Measurements from ENCODE around the gene FITM1. TPM values are rescaled to one million over a fixed set of nuclear protein-coding genes. Genes with fewer than 3 reads are reported as not detected.

The FITM1 gene
- polyA plus RNA-seq, 3 donors: 2.1 TPM; not detected in 2

DNA sequence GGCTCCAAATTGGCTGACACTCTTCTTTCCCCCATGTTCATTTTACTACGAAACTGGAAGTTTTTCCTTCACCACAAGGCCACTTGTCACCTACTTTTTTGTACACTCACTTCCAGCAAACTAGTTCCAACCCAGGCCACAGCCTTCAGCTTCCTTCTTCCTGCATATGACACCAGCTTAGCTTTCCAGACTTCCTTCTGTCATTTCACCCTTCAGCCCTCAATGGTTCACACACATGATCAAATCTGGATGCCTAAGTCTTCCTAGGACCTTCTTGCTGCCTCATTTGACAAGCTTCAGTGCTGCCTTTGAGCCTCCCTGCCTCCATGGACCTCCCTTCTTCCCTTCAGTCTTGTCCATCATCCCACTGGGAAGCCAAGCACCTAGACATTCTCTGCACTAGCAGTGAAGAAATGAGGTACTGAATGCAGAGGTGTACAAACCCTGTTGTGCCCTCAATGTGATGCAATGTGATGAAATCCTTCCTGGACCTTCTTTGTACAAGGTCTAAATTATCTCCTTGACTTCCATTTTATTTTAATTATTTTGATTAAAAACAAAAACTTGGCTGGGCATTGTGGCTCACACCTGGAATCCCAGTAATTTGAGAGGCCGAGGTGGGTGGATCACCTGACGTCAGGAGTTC, 37.1 kb downstream of the FITM1 start:
- TF ChIP-seq CTCF (IDR thresholded peaks at IDR 0.05): no peak
- Histone ChIP-seq H2AFZ (ENCODE audit: insufficient read depth, low read depth, low read length, poor library complexity, severe bottlenecking) (no peak overlapping the region), H3K36me3 (replicated peaks in 1 of 2; ENCODE audit: control insufficient read depth in 1 of 2, insufficient read depth in 2 of 2, low read length in 2 of 2) (peaks cover 62 to 71% of the 10 kb centered on the region in 2 donors), H3K27me3 (ENCODE audit: control insufficient read depth in 2 of 2, insufficient read depth in 2 of 2, low read length in 2 of 2) (no peaks in the 10 kb centered on the region), H3K9ac (ENCODE audit: insufficient read depth, low read length, poor library complexity, severe bottlenecking) (no peak overlapping the region), H3K4me2 (replicated peaks; ENCODE audit: extremely low read depth, low read length, poor library complexity, severe bottlenecking) (no peak overlapping the region), H4K20me1 (ENCODE audit: insufficient read depth, low read length) (peaks cover 72% of the 10 kb centered on the region), H3K27ac (ENCODE audit: low read depth in 1 of 2, low read length in 2 of 2) (peak overlapping the region; percentile 26 to 59), H3K4me3 (replicated peaks in 1 of 3; ENCODE audit: low read depth in 2 of 3, low read length in 3 of 3) (no peak overlapping the region), H3K9me3 (replicated peaks in 1 of 2; ENCODE audit: control insufficient read depth in 1 of 2, insufficient read depth in 1 of 2, low read length in 2 of 2) (no peaks in the 10 kb centered on the region), H3K4me1 (ENCODE audit: control insufficient read depth in 1 of 2, insufficient read depth in 2 of 2, low read length in 2 of 2) (peaks cover 58 to 81% of the 10 kb centered on the region in 2 donors), H3K79me2 (ENCODE audit: insufficient read depth, low read length) (peaks cover 23% of the 10 kb centered on the region)
- intact Hi-C loops (cut with micrococcal nuclease): no loop called here
- H3K36me3 Mint-ChIP-seq: peaks cover 74 to 81% of the 10 kb centered on the region in 2 donors
- H3K27ac Mint-ChIP-seq: peak overlapping the region; percentile 8 to 81 (median 71)
- H3K27me3 Mint-ChIP-seq (ENCODE audit: low read depth in 3 of 3): peaks cover 6 to 17% (median 16%) of the 10 kb centered on the region in 3 donors
- no peak overlapping the region for H3K4me3 Mint-ChIP-seq
- WGBS (ENCODE audit: insufficient coverage): 69% methylated on average over 3 of the region's 3 CpGs
- peaks cover 0 to 2% (median 0%) of the 10 kb centered on the region in 7 donors for H3K9me3 Mint-ChIP-seq
- H3K4me1 Mint-ChIP-seq: peaks cover 76% of the 10 kb centered on the region
- peak; percentile 23 to 35 (median 29) for DNase-seq

DNA sequence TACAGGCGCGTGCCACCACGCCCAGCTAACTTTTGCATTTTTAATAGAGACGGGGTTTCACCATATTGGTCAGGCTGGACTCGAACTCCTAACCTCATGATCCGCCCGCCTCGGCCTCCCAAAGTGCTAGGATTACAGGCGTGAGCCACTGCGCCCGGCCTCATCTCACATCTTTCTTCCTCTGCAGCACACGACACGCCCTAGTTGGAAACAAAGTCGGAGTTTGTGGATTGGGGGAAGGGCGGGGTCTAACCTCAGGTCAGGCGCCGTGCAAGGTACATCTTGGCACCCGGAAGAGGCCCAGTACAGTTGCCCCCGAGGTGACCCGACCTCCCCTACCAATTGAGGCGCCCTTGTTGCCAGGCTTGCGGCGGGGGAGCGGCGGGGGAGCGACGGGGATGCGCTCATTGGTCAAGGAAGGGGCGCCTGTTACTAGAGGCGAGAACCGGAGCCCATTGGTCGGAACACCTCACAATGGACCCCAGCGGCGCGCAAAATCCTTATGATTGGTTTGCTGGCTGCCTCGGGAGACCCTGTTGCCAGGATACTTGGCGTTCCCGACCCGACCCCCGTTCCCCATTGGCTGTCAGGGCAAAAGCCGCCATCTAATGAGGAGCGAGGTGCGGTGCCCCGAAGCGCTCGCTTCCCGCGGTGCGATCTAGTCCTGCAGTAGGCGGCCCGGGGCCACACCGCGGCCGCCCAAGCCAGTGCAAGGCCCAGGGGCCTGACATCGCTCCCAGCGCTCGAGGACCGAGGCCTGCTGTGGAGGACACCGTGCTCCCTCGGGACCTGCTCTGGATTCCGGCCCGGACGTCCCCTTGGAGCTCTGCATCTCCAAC, 41.2 kb downstream of the FITM1 start, which contains the start of gene REC8:
Gene REC8, plus strand, starts transcription at position 659 of the 839 bp plus-strand sequence. CDS start 473 bp downstream, outside the sequence.
- peaks cover 0 to 2% (median 0%) of the 10 kb centered on the region in 7 donors for H3K9me3 Mint-ChIP-seq
- H3K27me3 Mint-ChIP-seq (ENCODE audit: low read depth in 3 of 3): peaks cover 10 to 19% (median 16%) of the 10 kb centered on the region in 3 donors
- peak; percentile 61 to 68 (median 65) for DNase-seq
- peak within 1 kb of the TSS in 2 of 3 experiments; percentile 11 to 68 for H3K4me3 ChIP-seq (replicated peaks in 1 of 3; ENCODE audit: low read depth in 2 of 3, low read length in 3 of 3)
- no peaks in the 10 kb centered on the region for H3K79me2 ChIP-seq (ENCODE audit: insufficient read depth, low read length)
- H3K4me2 ChIP-seq (replicated peaks; ENCODE audit: extremely low read depth, low read length, poor library complexity, severe bottlenecking): peak within 1 kb of the TSS; percentile 71
- no peaks in the 10 kb centered on the region for H3K27me3 ChIP-seq (ENCODE audit: control insufficient read depth in 2 of 2, insufficient read depth in 2 of 2, low read length in 2 of 2)
- intact Hi-C loops (cut with micrococcal nuclease): no loop called here
- H2AFZ ChIP-seq (ENCODE audit: insufficient read depth, low read depth, low read length, poor library complexity, severe bottlenecking): peak within 1 kb of the TSS; percentile 46
- H3K36me3 ChIP-seq (replicated peaks in 1 of 2; ENCODE audit: control insufficient read depth in 1 of 2, insufficient read depth in 2 of 2, low read length in 2 of 2): peaks cover 33 to 61% of the 10 kb centered on the region in 2 donors
- peak within 1 kb of the TSS; percentile 75 to 86 for H3K4me3 Mint-ChIP-seq
- TF ChIP-seq CTCF (IDR thresholded peaks at IDR 0.05): no peak
- peaks cover 42% of the 10 kb centered on the region for H3K4me1 Mint-ChIP-seq
- no peaks in the 10 kb centered on the region for H3K9me3 ChIP-seq (replicated peaks in 1 of 2; ENCODE audit: control insufficient read depth in 1 of 2, insufficient read depth in 1 of 2, low read length in 2 of 2)
- peak within 1 kb of the TSS in 6 of 7 donors; percentile 45 to 89 (median 78) for H3K27ac Mint-ChIP-seq
- H3K36me3 Mint-ChIP-seq: peaks cover 61 to 79% of the 10 kb centered on the region in 2 donors
- H4K20me1 ChIP-seq (ENCODE audit: insufficient read depth, low read length): peaks cover 40% of the 10 kb centered on the region
- H3K9ac ChIP-seq (ENCODE audit: insufficient read depth, low read length, poor library complexity, severe bottlenecking): peak within 1 kb of the TSS; percentile 17
- WGBS (ENCODE audit: insufficient coverage): 7% methylated on average over 52 of the region's 63 CpGs
- peaks cover 32 to 41% of the 10 kb centered on the region in 2 donors for H3K4me1 ChIP-seq (ENCODE audit: control insufficient read depth in 1 of 2, insufficient read depth in 2 of 2, low read length in 2 of 2)
- no peak within 1 kb of the TSS for H3K27ac ChIP-seq (ENCODE audit: low read depth in 1 of 2, low read length in 2 of 2)
